Kidney (tissue), 14 donors: Measurements from ENCODE around the gene PRRT3. TPM values are rescaled to one million over a fixed set of nuclear protein-coding genes. Genes with fewer than 3 reads are reported as not detected.

ENCODE experiments used
- DNase-seq, 5 donors: peaks; one replicate each; pipeline ENCODE4 v3.0.0-alpha.2; 2013 to 2020
- FAIRE-seq: peaks from 2 replicates; lab custom pipeline; 2012; peaks lifted over from hg19 to GRCh38; lab: Jason Lieb, UNC
- H3K27ac ChIP-seq, 2 donors: one replicate each; pipeline ENCODE4 v1.7.0; 2013; ENCODE audit warnings: low read depth in 2 of 2, low read length in 2 of 2, inconsistent platforms in 1 of 2
- H3K27me3 ChIP-seq: one replicate; pipeline ENCODE4 v1.7.1; 2013; ENCODE audit warnings: low read length, inconsistent platforms; ENCODE audit not compliant: control insufficient read depth, insufficient read depth
- H3K36me3 ChIP-seq, 3 donors: one replicate each; pipeline versions ENCODE4 v1.7.0 to v1.7.1; 2013; ENCODE audit warnings: low read length in 3 of 3, control low read depth in 1 of 3, inconsistent platforms in 1 of 3; ENCODE audit not compliant: insufficient read depth in 3 of 3, control insufficient read depth in 2 of 3
- H3K4me1 ChIP-seq, 3 donors: one replicate each; pipeline versions ENCODE4 v1.7.0 to v1.7.1; 2013; ENCODE audit warnings: low read length in 3 of 3, inconsistent platforms in 1 of 3, low read depth in 1 of 3; ENCODE audit not compliant: control insufficient read depth in 2 of 3, insufficient read depth in 2 of 3
- H3K4me3 ChIP-seq, 3 donors: one replicate each; pipeline versions ENCODE4 v1.7.0 to v1.8.1; 2013; ENCODE audit warnings: low read length in 3 of 3, control low read depth in 1 of 3, inconsistent platforms in 1 of 3
- H3K9ac ChIP-seq, 3 donors: one replicate each; pipeline versions ENCODE4 v1.7.0 to v1.7.1; 2013; ENCODE audit warnings: low read length in 3 of 3, control low read depth in 1 of 3, inconsistent platforms in 1 of 3
- H3K9me3 ChIP-seq, 3 donors: one replicate each; pipeline versions ENCODE4 v1.7.0 to v1.7.1; 2013; ENCODE audit warnings: low read length in 3 of 3, control low read depth in 1 of 3, inconsistent platforms in 1 of 3; ENCODE audit not compliant: control insufficient read depth in 2 of 3, insufficient read depth in 1 of 3
- CTCF ChIP-seq: IDR thresholded peaks from 3 replicates; pipeline ENCODE4 v1.5.1; 2012; ENCODE audit warnings: mild to moderate bottlenecking, moderate library complexity, borderline replicate concordance; ENCODE audit not compliant: insufficient read depth; ENCODE audit errors: extremely low read depth
- intact Hi-C: fragments of 100-400 bp; cut with DNase I; formaldehyde crosslinking; loops from one replicate; pipeline ENCODE4 v1.11.1; 2022
- polyA plus RNA-seq: library from polyadenylated mRNA; stranded (reverse); fragments of 350-450 nt; fragmentation: Illumina TruSeq; extraction: RNeasy Lipid Tissue Mini Kit (QIAGEN cat#74804); gene quantifications from one replicate; pipeline ENCODE4 v1.2.3, GENCODE V29; 2014; ENCODE audit warnings: low read depth, low replicate concordance; ENCODE audit not compliant: insufficient read depth
- total RNA-seq: library from RNA; stranded (reverse); fragmentation: NEBNext Ultra II Directional; extraction: Animal tissue kit (Norgen Biotek cat#: 25700); gene quantifications from one replicate; pipeline ENCODE4 v1.2.1, GENCODE V29; 2021
- donor health status: control.
- donor health status: control.
- donor health status: control.
- donor health status: control.
- donor health status: control.
- donor health status: DM: yes; HTN: yes; CAD: no.
- donor health status: Normal renal cell carcinoma (clear cell type).

PRRT3 gene
- total and polyA plus RNA-seq, 2 donors from 2014 or later = 3.6 to 3.9 TPM

GRCh38 chr3:9903904-9904303, 48.3 kb downstream of the PRRT3 start:
- Histone ChIP-seq H3K27ac (no peak overlapping the region), H3K4me1 (peaks cover 0 to 27% (median 12%) of the 10 kb centered on the region in 3 donors), H3K27me3 (no peaks in the 10 kb centered on the region), H3K4me3 (peak overlapping the region in 2 of 3 donors; percentile 64 to 65), H3K9ac (peak overlapping the region in 1 of 3 donors; percentile 81), H3K9me3 (no peaks in the 10 kb centered on the region), H3K36me3 (no peaks in the 10 kb centered on the region)
- TF ChIP-seq CTCF = no peak
- intact Hi-C loops = no loop called here
- DNase-seq (no peak), FAIRE-seq (no peak)

- DNase-seq (peak in 1 of 5 donors; percentile 66), FAIRE-seq (no peak)
- Histone ChIP-seq H3K27ac (peak overlapping the region in 1 of 2 donors; percentile 77), H3K4me1 (peaks cover 0 to 29% (median 12%) of the 10 kb centered on the region in 3 donors), H3K4me3 (peak overlapping the region; percentile 13 to 65 (median 64)), H3K9ac (peak overlapping the region in 2 of 3 donors; percentile 55 to 81), H3K27me3 (no peaks in the 10 kb centered on the region), H3K36me3 (no peaks in the 10 kb centered on the region), H3K9me3 (no peaks in the 10 kb centered on the region)
- intact Hi-C loops = no loop called here
- TF ChIP-seq CTCF = no peak
Measured at GRCh38 chr3:9903238-9903624, 49.0 kb downstream of the PRRT3 start.

- DNase-seq (peak in 4 of 5 donors; percentile 27 to 81 (median 29)), FAIRE-seq (no peak)
- no peaks in the 10 kb centered on the region for H3K9me3 ChIP-seq
- intact Hi-C loops = no loop called here
- no peaks in the 10 kb centered on the region for H3K27me3 ChIP-seq
- peak within 1 kb of the TSS; percentile 7 to 77 for H3K27ac ChIP-seq
- H3K36me3 ChIP-seq = no peaks in the 10 kb centered on the region
- peaks cover 4 to 34% (median 18%) of the 10 kb centered on the region in 3 donors for H3K4me1 ChIP-seq
- no peak for TF ChIP-seq CTCF
- H3K9ac ChIP-seq = peak within 1 kb of the TSS in 2 of 3 donors; percentile 55 to 81
- H3K4me3 ChIP-seq = peak within 1 kb of the TSS; percentile 17 to 65 (median 64)
Measured at GRCh38 chr3:9902372-9903237, 49.6 kb downstream of the PRRT3 start, which contains the start of gene IL17RE. TSS of gene IL17RE (plus strand) at chr3:9902848. CDS start at chr3:9902933, 85 bp downstream.
